HG03575 (cell line): Measurements from ENCODE around the gene IL36B.

Source experiments
- ATAC-seq: cut with Tn5 transposase; IDR thresholded peaks from one replicate; pipeline ENCODE4 v1.9.1; 2021; ENCODE audit not compliant: unreplicated experiment, insufficient number of reproducible peaks, low FRiP score; ENCODE audit errors: extremely low read depth

Gene IL36B

GRCh38 chr2:113021312-113021711 is 31.4 kb downstream of the IL36B start:
- no peak for ATAC-seq

DNA sequence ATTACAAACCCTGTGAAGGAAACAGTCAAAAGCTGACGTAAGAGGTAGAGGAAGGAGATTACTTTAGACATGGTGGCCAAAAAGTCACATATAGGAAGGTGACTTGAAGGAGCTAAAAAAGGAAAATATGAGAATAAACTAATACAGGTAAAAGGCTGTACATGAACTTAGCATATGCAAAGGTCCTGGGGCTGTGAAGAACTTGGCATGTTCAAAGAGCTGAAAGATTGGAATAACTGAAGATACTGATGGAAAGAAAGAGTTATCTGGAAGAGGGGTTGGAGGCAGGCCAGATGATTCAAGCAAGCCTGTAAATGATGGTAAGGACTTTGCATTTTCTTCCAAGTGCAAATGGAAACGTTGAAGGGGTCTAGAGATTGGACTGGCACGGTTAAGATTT is 34.2 kb downstream of the IL36B start:
- ATAC-seq: no peak

DNA sequence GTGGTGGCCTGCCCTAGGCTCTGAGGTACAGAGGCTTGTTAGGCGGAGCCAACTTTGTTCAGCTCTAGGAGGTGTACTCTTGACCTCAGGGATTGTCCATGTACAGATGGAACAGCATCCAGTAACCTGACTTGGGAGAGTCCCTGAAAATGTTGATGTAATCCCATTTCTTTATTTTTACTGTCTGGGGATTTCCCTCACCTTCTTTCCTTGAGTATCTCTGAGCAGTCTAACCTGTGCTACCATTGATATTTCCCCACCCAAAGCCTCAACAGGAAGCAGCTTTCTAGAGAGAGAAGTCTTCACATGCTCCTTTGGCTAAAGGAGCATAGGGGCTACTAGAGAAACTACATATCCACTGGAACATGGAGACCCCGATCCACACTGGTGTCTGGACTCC is 37.0 kb downstream of the IL36B start:
- no peak for ATAC-seq

DNA sequence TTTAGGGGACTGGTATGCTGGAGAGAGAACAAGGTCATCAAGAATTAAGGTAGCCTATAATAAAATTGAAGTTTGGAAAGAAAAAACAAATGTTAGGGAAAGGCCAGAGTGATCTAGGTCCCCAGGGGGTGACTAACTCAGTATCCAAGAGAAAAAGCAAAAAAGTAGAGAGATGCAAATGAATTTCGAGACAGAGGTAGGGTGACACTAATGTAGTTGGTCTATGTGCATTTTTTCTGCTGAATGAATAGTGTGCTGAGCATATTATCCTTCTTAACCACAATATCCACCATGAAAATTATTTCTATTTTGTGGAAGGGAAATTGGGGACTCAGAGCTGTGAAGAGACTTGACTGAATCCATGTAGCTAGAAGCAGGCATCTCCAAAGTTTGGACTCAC is 37.6 kb downstream of the IL36B start:
- ATAC-seq: no peak

GRCh38 chr2:113014067-113014466 is 38.6 kb downstream of the IL36B start:
- ATAC-seq: no peak

DNA sequence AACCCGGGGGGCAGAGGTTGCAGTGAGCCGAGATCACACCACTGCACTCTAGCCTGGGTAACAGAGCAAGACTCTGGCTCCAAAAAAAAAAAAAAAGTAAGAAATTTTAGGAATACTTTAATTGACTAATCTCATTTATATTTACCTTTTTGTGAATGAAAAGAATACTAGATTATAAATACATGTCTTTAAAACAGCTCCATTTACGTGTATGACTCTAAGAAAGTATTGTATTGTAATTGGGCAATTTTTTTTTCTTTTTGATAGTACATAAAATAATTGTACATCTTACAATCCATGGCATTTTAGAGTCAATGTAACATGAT is 39.4 kb downstream of the IL36B start:
- ATAC-seq: no peak

DNA sequence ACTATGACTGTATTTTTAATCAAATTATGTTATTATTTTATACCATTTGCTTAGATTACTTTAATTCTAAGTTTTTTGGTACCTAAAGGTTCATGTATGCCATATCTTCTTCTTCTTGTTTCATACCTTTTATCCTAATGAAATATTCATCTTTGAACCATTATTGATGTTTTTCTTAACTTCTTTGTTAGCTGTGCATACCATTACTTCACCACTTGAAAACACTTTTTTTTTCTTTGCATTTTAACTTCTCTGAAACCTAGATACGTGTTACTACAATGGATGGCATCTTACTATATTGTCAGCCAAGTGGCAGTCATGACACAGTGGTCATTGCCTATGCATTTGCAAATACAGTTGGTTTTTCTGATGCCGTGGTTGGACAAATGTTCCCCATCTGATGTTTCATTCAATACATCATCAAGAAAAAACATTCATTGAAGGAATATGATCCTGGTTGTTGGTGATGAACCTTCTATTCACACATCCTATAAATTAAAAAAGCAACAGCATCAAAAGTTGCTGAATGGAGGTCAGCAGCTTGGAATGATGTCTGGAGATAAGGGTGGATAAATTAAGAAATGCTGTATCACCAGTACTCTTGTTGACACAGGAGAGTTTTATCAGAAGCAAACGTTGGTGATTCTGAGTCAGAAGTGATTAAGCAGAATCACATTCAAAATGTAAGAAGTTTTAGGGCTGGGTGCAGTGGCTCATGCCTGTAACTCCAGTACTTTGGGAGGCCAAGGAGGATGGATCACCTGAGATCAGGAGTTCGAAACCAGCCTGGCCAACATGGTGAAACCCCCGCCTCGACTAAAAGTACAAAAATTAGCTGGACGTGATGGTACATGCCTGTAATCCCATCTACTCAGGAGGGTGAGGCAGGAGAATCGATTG is 40.0 kb downstream of the IL36B start:
- no peak for ATAC-seq

GRCh38 chr2:113011108-113011507 is 41.6 kb downstream of the IL36B start:
- no peak for ATAC-seq

- no peak for ATAC-seq
Measured at GRCh38 chr2:113010088-113010487, 42.6 kb downstream of the IL36B start.

- ATAC-seq: no peak
Measured at GRCh38 chr2:113009622-113010021, 43.0 kb downstream of the IL36B start.

DNA sequence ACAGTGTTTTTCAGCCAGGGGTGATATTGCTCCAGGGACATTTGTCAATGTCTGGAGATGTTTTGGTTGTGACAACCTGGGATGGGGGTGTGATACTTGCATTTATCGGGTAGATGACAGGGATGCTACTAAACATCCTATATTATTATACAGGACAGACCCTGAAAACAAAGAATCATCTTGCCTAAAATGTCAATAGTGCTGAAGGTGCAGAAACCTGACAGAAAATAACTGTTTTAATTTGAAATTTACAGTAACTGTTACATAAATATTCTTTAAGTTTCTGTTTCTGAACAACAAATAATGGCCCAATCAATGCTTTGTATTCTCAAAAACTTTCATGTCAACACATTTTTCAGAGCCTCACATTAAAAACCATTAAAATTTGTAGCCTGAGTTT is 45.4 kb downstream of the IL36B start:
- ATAC-seq: no peak

DNA sequence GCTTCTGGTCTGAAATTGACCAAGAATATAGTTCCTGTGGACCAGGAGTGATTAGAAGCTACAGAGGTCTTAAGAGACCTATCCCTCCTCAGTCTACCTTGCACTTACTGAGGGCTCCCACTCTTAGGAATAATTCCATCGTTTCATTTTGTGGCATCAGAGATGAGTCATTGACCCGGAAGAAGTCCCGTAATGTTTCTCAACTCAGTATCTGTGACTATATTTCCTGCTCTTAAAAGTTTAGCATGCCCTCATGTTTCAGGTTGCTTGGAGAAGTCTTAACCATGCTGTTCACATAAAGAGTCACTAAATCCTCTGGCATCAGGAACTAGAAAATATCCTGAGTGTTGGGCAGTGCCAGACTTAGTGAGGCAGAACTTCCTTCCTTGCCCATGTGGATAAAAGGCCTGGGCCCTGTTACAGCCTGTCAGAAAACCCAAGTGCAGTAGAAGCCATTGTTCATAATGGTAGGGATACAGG is 47.6 kb downstream of the IL36B start, which contains the start of gene IL36A:
Gene IL36A, plus strand, starts transcription at position 430 of the 480 bp plus-strand sequence. CDS start 413 bp downstream, outside the sequence.
- ATAC-seq: no peak

- ATAC-seq: no peak
Measured at GRCh38 chr2:113002677-113003076, 50.0 kb downstream of the IL36B start.

GRCh38 chr2:113000436-113000835 is 52.2 kb downstream of the IL36B start:
- no peak for ATAC-seq

DNA sequence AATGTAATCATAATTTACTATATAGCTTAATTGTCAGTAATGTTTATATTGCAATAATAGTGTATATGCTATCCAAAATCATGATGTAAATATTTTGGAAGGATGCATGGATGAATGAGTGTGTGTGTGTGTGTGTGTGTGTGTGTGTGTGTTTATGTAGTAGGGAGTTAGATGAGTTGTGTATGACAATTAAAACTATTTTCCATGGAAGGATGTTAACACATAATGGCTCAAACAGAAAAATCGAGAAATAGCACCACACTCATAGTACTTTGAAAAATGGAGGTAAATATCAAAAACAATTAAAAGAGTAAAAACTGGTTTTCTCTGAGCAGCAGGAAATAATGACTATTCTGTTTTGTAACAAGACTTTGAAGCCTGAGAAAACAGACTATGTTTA is 55.5 kb downstream of the IL36B start:
- ATAC-seq: no peak

- ATAC-seq: no peak
Measured at GRCh38 chr2:112996635-112997034, 56.0 kb downstream of the IL36B start.

DNA sequence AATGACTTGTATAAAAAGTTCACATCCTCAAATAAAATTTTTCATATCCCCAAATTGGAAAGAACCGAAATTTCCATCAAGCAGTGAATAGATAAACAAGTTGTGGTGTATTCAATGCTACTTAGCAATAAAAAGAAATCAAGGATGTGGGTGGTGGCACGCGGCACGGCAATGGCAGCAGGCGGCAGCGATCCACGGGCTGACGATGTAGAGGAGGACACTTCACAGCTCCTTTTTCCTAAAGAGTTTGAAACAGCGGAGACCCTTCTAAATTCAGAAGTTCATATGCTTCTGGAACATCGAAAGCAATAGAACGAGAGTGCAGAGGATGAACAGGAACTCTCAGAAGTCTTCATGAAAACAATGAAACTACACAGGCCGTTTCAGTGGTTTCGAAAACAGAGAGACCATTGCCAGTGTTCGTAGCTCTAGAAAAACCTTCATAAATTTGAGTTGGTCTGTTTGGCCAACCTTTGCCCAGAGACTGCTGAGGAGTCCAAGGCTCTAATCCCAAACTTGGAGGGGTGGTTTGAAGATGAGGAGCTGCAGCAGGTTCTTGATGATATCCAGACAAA is 57.2 kb downstream of the IL36B start:
- ATAC-seq: no peak

GRCh38 chr2:112994648-112995047 is 58.0 kb downstream of the IL36B start:
- ATAC-seq: no peak

- ATAC-seq: no peak
Measured at GRCh38 chr2:112993831-112994230, 58.8 kb downstream of the IL36B start.

GRCh38 chr2:112989611-112990010 is 63.1 kb downstream of the IL36B start:
- no peak for ATAC-seq
